Esophagus muscularis mucosa (tissue), 3 donors: ENCODE data around the gene PRSS1.

Source experiments
- CTCF ChIP-seq, 3 experiments: fragments of 200-600 bp in 2 of 3; fragments of 450-650 bp in 1 of 3; sonication (generic) in 2 of 3; IDR thresholded peaks; one replicate each; pipeline ENCODE4 v1.5.1; 2017 to 2019; ENCODE audit warnings: antibody characterized with exemption in 3 of 3, mild to moderate bottlenecking in 2 of 3, moderate library complexity in 1 of 3
- POLR2A ChIP-seq: fragments of 450-650 bp; IDR thresholded peaks from one replicate; pipeline ENCODE4 v1.6.1; 2017; ENCODE audit warnings: antibody characterized with exemption, moderate library complexity, mild to moderate bottlenecking, low read depth
- POLR2AphosphoS5 ChIP-seq, 2 donors: sonication (generic); formaldehyde crosslinking; IDR thresholded peaks; one replicate each; pipeline ENCODE4 v1.6.1; 2017; ENCODE audit warnings: antibody characterized with exemption in 2 of 2

GRCh38 chr7:142771353-142771723, 22.1 kb downstream of the PRSS1 start:
- no peak for TF ChIP-seq CTCF (IDR thresholded peaks at IDR 0.05)
- no peak for TF ChIP-seq POLR2A
- no peak for TF ChIP-seq POLR2AphosphoS5 (IDR thresholded peaks at IDR 0.05)
